SK-MEL-5 (cell line): Measurements from ENCODE around the gene PRDM5. TPM values are rescaled to one million over a fixed set of nuclear protein-coding genes. Genes with fewer than 3 reads are reported as not detected.

Source experiments
- DNase-seq: peaks from one replicate; pipeline ENCODE4 v3.0.0-alpha.2; 2016; ENCODE audit warnings: low read depth, low spot score
- in situ Hi-C: cut with HindIII; loops from 2 replicates; pipeline ENCODE4 v1.10.0; 2016; ENCODE audit warnings: low sequenced_read_pairs, high pct_unique_total_duplicates, low pct_unique_long_range_greater_than_20kb
- total RNA-seq: library from RNA; depleted of rRNA; stranded (reverse); fragments of >200 nt; shearing (Covaris generic); gene quantifications from 2 replicates; pipeline ENCODE4 v1.2.3, GENCODE V29; 2014

The PRDM5 gene
- total RNA-seq, 1 experiment from 2014 or later: 7.8 TPM

DNA sequence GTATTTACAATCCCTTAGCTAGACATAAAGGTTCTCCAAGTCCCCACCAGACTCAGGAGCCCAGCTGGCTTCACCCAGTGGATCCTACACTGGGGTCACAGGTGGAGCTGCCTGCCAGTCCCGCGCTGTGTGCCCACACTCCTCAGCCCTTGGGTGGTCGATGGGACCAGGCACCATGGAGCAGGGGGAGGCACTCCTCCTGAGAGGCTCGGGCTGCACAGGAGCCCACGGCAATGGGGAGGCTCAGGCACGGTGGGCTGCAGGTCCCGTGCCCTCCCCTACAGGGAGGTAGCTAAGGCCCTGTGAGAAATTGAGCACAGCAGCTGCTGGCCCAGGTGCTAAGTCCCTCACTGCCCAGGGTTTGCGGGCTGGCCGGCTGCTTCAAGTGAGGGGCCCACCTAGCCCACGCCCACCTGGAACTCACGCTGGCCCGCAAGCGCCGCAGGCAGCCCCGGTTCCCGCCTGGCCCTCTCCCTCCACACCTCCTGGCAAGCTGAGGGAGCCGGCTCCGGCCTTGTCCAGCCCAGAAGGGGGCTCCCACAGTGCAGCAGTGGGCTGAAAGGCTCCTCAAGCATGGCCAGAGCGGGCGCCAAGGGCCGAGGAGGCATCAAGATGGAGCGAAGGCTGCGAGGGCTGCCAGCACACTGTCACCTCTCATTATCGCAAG lies 113.9 kb downstream of the PRDM5 start:
- in situ Hi-C loops: no loop called here
- DNase-seq: no peak

- no peak for DNase-seq
- in situ Hi-C loops: no loop called here
Measured at GRCh38 chr4:120801137-120801758, 121.3 kb downstream of the PRDM5 start.

- in situ Hi-C loops: no loop called here
- DNase-seq: no peak
Measured at GRCh38 chr4:120798570-120798969, 124.0 kb downstream of the PRDM5 start.

- in situ Hi-C loops: no loop called here
- no peak for DNase-seq
Measured at GRCh38 chr4:120796271-120796670, 126.3 kb downstream of the PRDM5 start.

- in situ Hi-C loops: no loop called here
- no peak for DNase-seq
Measured at GRCh38 chr4:120785202-120785601, 137.3 kb downstream of the PRDM5 start.

- no peak for DNase-seq
- in situ Hi-C loops: no loop called here
Measured at GRCh38 chr4:120777459-120777858, 145.1 kb downstream of the PRDM5 start.

DNA sequence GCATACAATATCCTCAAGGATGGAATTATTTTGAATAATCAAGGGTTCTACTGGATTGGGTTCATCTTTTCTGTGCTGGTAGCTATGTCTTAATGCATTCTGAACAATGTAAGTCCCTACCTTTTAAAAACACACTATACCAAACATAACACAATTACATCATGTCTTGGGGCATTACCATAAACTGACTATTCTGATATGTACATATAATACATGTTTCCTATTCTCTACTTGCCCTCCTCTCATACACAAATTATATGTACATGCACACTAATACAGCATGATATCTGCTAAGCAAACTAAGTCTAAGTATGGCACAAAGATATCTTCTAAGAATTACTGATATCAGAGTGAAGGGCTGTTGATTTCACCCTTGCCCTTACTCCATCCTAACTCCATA lies 147.1 kb downstream of the PRDM5 start:
- DNase-seq: no peak
- in situ Hi-C loops: no loop called here

DNA sequence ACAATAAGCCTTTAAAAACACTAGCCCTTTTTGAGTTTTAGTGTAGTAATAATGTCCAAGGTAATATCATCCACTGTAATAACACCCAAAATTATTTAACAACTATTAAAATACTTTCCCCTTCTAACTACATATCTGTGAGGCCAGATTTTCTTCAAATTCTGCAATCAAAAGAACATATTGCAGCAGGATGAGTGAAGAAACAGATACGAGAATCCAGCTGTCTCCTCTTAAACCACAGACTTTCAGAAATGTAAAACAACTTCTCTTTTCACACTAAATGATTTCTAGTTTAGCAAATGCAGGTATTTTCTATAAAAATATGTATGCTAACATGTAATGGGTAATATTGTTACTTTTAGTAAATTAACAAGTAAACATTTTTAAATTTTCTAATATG lies 148.9 kb downstream of the PRDM5 start:
- DNase-seq: no peak
- in situ Hi-C loops: no loop called here

GRCh38 chr4:120771907-120772306 lies 150.6 kb downstream of the PRDM5 start:
- in situ Hi-C loops: no loop called here
- no peak for DNase-seq

GRCh38 chr4:120770897-120771296 lies 151.6 kb downstream of the PRDM5 start:
- DNase-seq: no peak

GRCh38 chr4:120769227-120769626 lies 153.3 kb downstream of the PRDM5 start:
- in situ Hi-C loops: no loop called here
- DNase-seq: no peak

More at GRCh38 chr4:120770897-120771296, 151.6 kb downstream of the PRDM5 start:
- in situ Hi-C loops: no loop called here

DNA sequence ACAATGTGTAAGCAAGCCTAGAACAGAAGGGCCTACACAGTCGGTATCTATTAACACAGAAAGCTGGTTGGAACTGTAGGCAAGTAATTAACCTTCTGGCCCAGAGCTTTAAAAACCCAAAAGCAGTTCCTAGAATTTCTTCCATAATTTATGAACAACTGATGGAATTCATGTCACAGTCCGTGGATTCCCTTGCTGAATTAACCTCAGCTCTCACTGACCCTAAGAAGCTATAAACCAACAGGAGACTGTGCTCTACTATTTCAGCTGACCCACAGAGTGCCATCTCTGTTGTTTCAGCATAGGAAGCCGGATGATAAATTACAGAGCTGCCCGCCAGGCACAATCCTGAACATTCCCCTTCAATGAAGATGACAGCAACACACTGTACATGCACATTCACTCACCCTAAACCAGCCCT lies 157.3 kb downstream of the PRDM5 start:
- in situ Hi-C loops: no loop called here
- DNase-seq: no peak

- in situ Hi-C loops: no loop called here
- no peak for DNase-seq
Measured at GRCh38 chr4:120763650-120764049, 158.9 kb downstream of the PRDM5 start.

DNA sequence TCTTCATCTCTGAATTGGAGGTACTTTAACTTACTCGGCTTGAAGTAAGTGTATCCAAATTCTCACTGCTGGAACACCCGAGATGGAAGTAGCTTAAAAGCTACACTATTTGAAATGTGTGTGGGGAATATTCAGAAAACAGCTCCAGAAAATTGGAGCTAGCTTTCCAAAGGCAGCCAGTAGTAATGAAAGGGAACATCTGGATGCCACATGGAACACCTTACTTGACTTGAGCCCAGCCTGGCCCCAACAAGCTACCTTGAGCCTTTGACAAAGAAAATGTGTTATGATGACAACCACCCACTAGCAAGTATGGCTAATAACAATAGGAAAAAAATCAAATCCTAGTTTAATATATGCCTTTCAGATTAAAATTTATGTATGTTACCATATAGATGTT lies 161.5 kb downstream of the PRDM5 start:
- in situ Hi-C loops: no loop called here
- no peak for DNase-seq

DNA sequence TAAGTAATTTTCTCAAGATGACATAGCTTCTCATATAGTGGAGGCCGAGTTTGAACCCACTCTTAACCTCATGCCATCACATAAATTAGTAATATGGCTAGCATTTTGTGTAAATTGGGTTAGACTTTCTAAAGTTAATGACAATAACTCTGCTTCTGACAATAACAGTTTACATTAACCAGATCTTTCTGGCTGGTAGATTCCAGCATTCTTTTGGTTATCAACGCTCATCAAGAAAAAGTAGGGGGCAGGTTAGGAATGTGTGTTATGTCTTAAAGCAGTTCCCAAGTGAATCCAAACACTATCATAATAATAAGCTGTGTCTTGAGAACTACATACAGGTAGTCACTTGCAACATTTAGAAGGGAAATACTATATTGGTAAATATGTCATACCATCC lies 162.5 kb downstream of the PRDM5 start:
- DNase-seq: no peak
- in situ Hi-C loops: no loop called here

- no peak for DNase-seq
- in situ Hi-C loops: no loop called here
Measured at GRCh38 chr4:120755864-120756263, 166.7 kb downstream of the PRDM5 start.

DNA sequence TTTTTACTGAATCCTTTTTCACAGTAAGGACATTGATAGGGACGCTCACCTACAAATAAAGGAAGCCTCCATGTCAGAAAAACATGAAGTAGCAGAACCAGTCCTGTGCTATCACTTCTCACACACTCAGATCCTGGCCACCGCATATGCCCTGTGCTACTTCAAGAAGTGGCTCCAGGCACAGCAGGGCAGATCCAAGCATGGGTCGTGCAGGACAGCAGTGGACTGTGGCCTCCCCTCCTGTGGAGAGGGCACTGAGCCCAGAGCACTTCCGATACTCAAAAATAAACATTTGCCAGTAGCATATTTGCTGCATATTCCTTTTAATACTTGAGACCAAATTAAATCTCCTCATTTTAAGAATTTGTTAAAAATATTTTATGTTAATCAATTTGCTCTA lies 167.9 kb downstream of the PRDM5 start:
- in situ Hi-C loops: no loop called here
- no peak for DNase-seq

- no peak for DNase-seq
- in situ Hi-C loops: no loop called here
Measured at GRCh38 chr4:120753854-120754253, 168.7 kb downstream of the PRDM5 start.

- in situ Hi-C loops: no loop called here
Measured at GRCh38 chr4:120750152-120750525, 172.4 kb downstream of the PRDM5 start.

More at GRCh38 chr4:120750152-120750525, 172.4 kb downstream of the PRDM5 start:
- DNase-seq: no peak
